GM12891 (cell line): ENCODE results near the gene ADM.
"Not testable (repeated sequence)": the region's sequence is repeated elsewhere in the genome, so short reads cannot be mapped to it uniquely, and the experiment has no call there.

Experiments
- POLR2A ChIP-seq: IDR thresholded peaks from 2 replicates; pipeline ENCODE4 v1.6.1; 2011; ENCODE audit warnings: low read depth, low read length, control low read depth
- POLR2AphosphoS5 ChIP-seq: IDR thresholded peaks from 2 replicates; pipeline ENCODE4 v1.6.1; 2011; ENCODE audit warnings: low read depth, low read length, control low read depth
- POU2F2 ChIP-seq: IDR thresholded peaks from 2 replicates; pipeline ENCODE4 v1.6.1; 2011; ENCODE audit warnings: low read depth, mild to moderate bottlenecking, control low read depth, low read length, moderate library complexity
- TAF1 ChIP-seq: IDR thresholded peaks from 2 replicates; pipeline ENCODE4 v1.6.1; 2011; ENCODE audit warnings: low read depth, low read length, control low read depth

GRCh38 chr11:10264716-10265115, 40.2 kb upstream of the ADM start:
- not testable (repeated sequence) for TF ChIP-seq POU2F2, POLR2A, POLR2AphosphoS5, TAF1
